A673 (cell line): ENCODE data around the gene PTK7. TPM values are rescaled to one million over a fixed set of nuclear protein-coding genes. Genes with fewer than 3 reads are reported as not detected.

ENCODE experiments used
- BruUV-seq: library from RNA; stranded (reverse); fragments of 400-500 nt; replicated peaks from 2 replicates; lab custom pipeline; 2021; lab: Mats Ljungman, UMichigan
- CTCF ChIA-PET: fragments of 300-600 bp; sonication (Branson Sonifier 250); formaldehyde crosslinking; loops from one replicate; lab custom pipeline; 2022; ENCODE audit warnings: antibody characterized with exemption; lab: Charles Lee
- POLR2A ChIA-PET: fragments of 300-600 bp; sonication (Branson Sonifier 250); formaldehyde crosslinking; loops from one replicate; lab custom pipeline; 2022; ENCODE audit warnings: antibody characterized with exemption; ENCODE audit not compliant: low non-redundant PET; lab: Charles Lee
- DNase-seq: peaks from one replicate; pipeline ENCODE4 v3.0.0-alpha.2; 2015; ENCODE audit warnings: low spot score
- H3K27ac ChIP-seq: fragments of 200-600 bp; sonication (generic); 2 replicates; pipeline ENCODE4 v1.5.1; 2016; ENCODE audit warnings: mixed run types, low read depth, mild to moderate bottlenecking, mixed read lengths, antibody characterized with exemption, low read length; ENCODE audit not compliant: poor library complexity, severe bottlenecking
- H3K27me3 ChIP-seq: fragments of 200-600 bp; sonication (generic); replicated peaks from 2 replicates; pipeline ENCODE4 v1.6.1; 2017; ENCODE audit warnings: mixed run types, low read depth, mild to moderate bottlenecking, mixed read lengths, antibody characterized with exemption, low read length; ENCODE audit not compliant: insufficient read depth, poor library complexity
- H3K36me3 ChIP-seq: fragments of 200-600 bp; sonication (generic); 2 replicates; pipeline ENCODE4 v1.6.1; 2016; ENCODE audit warnings: mixed run types, mild to moderate bottlenecking, mixed read lengths, antibody characterized with exemption, low read length; ENCODE audit not compliant: insufficient read depth, poor library complexity, severe bottlenecking
- H3K4me1 ChIP-seq: fragments of 200-600 bp; sonication (generic); 2 replicates; pipeline ENCODE4 v1.6.1; 2017; ENCODE audit warnings: mixed run types, mild to moderate bottlenecking, mixed read lengths, antibody characterized with exemption, low read length; ENCODE audit not compliant: insufficient read depth, poor library complexity, severe bottlenecking
- H3K4me3 ChIP-seq: fragments of 200-600 bp; sonication (generic); 2 replicates; pipeline ENCODE4 v1.5.1; 2016; ENCODE audit warnings: low read depth, mixed run types, mild to moderate bottlenecking, mixed read lengths, low read length; ENCODE audit not compliant: poor library complexity, severe bottlenecking
- H3K9me3 ChIP-seq: fragments of 200-600 bp; sonication (generic); 2 replicates; pipeline ENCODE4 v1.6.1; 2016; ENCODE audit warnings: mixed run types, low read depth, mild to moderate bottlenecking, mixed read lengths, antibody characterized with exemption, low read length; ENCODE audit not compliant: poor library complexity, severe bottlenecking
- EZH2 ChIP-seq: fragments of 200-600 bp; sonication (generic); IDR thresholded peaks from 2 replicates; pipeline ENCODE4 v1.6.1; 2017; ENCODE audit warnings: borderline replicate concordance, low read depth, mild to moderate bottlenecking, mixed read lengths, antibody characterized with exemption, low read length; ENCODE audit not compliant: poor library complexity, severe bottlenecking
- intact Hi-C: fragments of 100-400 bp; cut with micrococcal nuclease; formaldehyde crosslinking; loops from one replicate; pipeline ENCODE4 v1.10.0; 2022; ENCODE audit not compliant: unreplicated experiment
- total RNA-seq: library from RNA; stranded (reverse); gene quantifications from 2 replicates; pipeline ENCODE4 v1.2.3, GENCODE V29; 2021
- TF ChIP-seq, protein P1 (sequence below): fragments of 300-800, 200-600 bp; sonication (generic); conservative IDR thresholded peaks from 2 replicates; pipeline ENCODE4 v1.5.1; 2017; ENCODE audit warnings: low read depth, mild to moderate bottlenecking, antibody characterized with exemption, low read length, moderate library complexity, mixed read lengths

PTK7 gene
- total RNA-seq, 1 experiment from 2014 or later, result 84.5 TPM

DNA sequence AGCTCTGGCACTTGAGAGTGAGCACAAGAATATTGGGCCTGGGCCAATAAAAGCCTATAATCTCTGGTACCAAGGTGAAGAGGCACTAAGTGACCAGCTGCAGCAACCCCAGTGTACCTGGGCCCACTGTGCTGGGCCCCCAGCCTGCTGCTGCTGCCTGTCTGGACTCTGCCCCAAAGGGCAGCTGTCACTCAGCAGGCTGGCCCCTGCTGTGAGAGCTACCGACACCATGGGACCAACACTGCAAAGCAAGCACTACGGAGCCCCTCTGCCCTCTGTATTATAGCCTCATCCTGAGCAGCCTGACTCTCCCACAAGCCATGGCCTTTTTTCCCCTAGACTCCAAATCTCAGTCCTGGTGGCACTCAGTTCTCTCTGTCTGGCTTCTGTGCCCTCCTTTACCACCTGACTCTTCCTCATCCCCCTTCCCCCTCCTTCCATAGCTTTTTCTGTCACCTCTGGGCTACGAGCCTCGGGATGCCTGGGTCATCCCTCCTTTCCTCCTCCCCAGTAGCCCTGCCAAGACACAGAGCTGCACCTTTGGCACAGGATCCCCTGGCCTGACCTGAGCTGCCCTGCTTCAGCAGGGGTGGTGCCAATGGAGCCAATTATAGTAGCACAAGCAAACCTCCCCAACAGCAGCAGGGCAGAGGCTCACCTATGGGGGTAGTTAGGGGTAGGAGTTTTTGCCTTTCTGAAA is 40.5 kb upstream of the PTK7 start:
- H3K27me3 ChIP-seq, result no peaks in the 10 kb centered on the region
- no peak overlapping the region for H3K27ac ChIP-seq
- no peaks in the 10 kb centered on the region for H3K9me3 ChIP-seq
- ChIA-PET POLR2A (no interaction called here), CTCF (no interaction called here)
- TF ChIP-seq, protein P1, sequence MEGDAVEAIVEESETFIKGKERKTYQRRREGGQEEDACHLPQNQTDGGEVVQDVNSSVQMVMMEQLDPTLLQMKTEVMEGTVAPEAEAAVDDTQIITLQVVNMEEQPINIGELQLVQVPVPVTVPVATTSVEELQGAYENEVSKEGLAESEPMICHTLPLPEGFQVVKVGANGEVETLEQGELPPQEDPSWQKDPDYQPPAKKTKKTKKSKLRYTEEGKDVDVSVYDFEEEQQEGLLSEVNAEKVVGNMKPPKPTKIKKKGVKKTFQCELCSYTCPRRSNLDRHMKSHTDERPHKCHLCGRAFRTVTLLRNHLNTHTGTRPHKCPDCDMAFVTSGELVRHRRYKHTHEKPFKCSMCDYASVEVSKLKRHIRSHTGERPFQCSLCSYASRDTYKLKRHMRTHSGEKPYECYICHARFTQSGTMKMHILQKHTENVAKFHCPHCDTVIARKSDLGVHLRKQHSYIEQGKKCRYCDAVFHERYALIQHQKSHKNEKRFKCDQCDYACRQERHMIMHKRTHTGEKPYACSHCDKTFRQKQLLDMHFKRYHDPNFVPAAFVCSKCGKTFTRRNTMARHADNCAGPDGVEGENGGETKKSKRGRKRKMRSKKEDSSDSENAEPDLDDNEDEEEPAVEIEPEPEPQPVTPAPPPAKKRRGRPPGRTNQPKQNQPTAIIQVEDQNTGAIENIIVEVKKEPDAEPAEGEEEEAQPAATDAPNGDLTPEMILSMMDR, result no peak
- TF ChIP-seq EZH2, result no peak
- H3K4me3 ChIP-seq, result no peak overlapping the region
- no peaks in the 10 kb centered on the region for H3K4me1 ChIP-seq
- H3K36me3 ChIP-seq, result peaks cover 49% of the 10 kb centered on the region
- no peak for DNase-seq
- BruUV-seq, result no TSS peak
- intact Hi-C loops, result no loop called here

DNA sequence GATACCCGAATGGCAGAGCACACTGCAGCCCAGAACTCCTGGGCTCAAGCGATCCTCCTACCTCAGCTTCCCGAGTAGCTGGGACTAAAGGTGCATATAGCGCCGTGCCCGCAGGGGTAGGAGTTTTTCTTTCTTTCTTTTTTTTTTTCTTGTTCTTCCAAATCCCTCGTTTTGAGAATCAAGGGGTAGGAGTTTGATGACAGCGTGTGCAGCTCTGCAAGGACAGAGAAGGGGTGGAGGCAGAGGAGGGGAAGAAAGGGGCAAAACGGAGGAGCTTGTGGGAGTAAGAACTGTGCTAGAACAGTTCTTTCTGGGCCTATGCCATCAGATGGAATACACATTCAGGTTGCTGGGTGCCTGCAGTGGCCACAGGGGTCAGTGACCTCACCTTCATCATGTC is 39.4 kb upstream of the PTK7 start:
- H3K27me3 ChIP-seq, result no peaks in the 10 kb centered on the region
- no peaks in the 10 kb centered on the region for H3K4me1 ChIP-seq
- no peaks in the 10 kb centered on the region for H3K9me3 ChIP-seq
- H3K4me3 ChIP-seq, result no peak overlapping the region
- ChIA-PET POLR2A (interaction anchor here (0.7 kb wide), 1 partner anchor 812 kb away, joined by 6 read pairs; no protein-coding TSS in a partner anchor), CTCF (no interaction called here)
- peaks cover 53% of the 10 kb centered on the region for H3K36me3 ChIP-seq
- no TSS peak for BruUV-seq
- DNase-seq, result no peak
- no peak overlapping the region for H3K27ac ChIP-seq
- TF ChIP-seq, protein P1, result no peak
- TF ChIP-seq EZH2, result no peak
- intact Hi-C loops, result no loop called here

DNA sequence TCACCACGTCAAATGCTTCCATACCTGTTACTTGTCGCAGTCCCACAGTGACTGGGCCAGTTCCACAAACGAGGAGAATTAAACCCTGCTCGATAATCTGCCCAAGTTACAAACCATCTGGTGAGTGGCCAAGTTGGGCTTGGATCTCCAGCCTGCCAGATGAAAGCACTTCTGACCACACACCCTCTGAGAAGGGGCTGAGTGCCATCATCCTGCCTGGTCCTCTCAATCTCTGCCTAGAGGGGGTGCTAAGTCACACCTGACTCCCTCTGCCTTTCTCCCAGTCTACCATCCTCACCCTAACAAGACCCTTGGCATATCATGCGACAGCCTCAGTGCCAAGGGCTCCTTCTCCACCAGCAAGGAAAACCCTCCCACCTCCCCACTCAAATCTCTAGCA is 38.9 kb upstream of the PTK7 start:
- no TSS peak for BruUV-seq
- TF ChIP-seq, protein P1, result no peak
- TF ChIP-seq EZH2, result no peak
- CTCF ChIA-PET, result no interaction called here

More for the DNA sequence above, 38.9 kb upstream of the PTK7 start:
- no peak for DNase-seq
- peaks cover 52% of the 10 kb centered on the region for H3K36me3 ChIP-seq
- H3K27me3 ChIP-seq, result no peaks in the 10 kb centered on the region
- POLR2A ChIA-PET, result interaction anchor here (0.7 kb wide), 1 partner anchor 812 kb away, joined by 6 read pairs; no protein-coding TSS in a partner anchor
- intact Hi-C loops, result no loop called here
- H3K27ac ChIP-seq, result no peak overlapping the region
- no peak overlapping the region for H3K4me3 ChIP-seq
- no peaks in the 10 kb centered on the region for H3K9me3 ChIP-seq
- no peaks in the 10 kb centered on the region for H3K4me1 ChIP-seq
